Activated T-helper 1 cell treated with anti-CD3 and anti-CD28 coated beads, Interleukin-12 subunit alpha, Interleukin-12 subunit beta, Interleukin-2, Interleukin-4 antibody, amounts not matched to agents 30 ng/mL and 10 ng/mL and 1 ng/mL, durations not matched to agents 14 hours and 24 hours and 36 hours (primary cell): Measurements from ENCODE around the gene KCNQ1OT1. TPM values are rescaled to one million over a fixed set of nuclear protein-coding genes. Genes with fewer than 3 reads are reported as not detected.

Source experiments
- DNase-seq: peaks from one replicate; pipeline ENCODE4 v3.0.0; 2021; ENCODE audit warnings: low spot score
- H3K27ac Mint-ChIP-seq: one replicate; pipeline ENCODE4 v1.8.0; 2021; ENCODE audit warnings: mild to moderate bottlenecking, mixed read lengths
- H3K27me3 Mint-ChIP-seq: one replicate; pipeline ENCODE4 v1.8.0; 2022; ENCODE audit warnings: mild to moderate bottlenecking, moderate library complexity, mixed read lengths; ENCODE audit not compliant: insufficient read depth
- H3K36me3 Mint-ChIP-seq: one replicate; pipeline ENCODE4 v1.8.0; 2021; ENCODE audit warnings: low read depth, mixed read lengths
- H3K4me1 Mint-ChIP-seq: one replicate; pipeline ENCODE4 v1.8.0; 2021; ENCODE audit warnings: low read depth, mixed read lengths
- H3K4me3 Mint-ChIP-seq: one replicate; pipeline ENCODE4 v1.8.0; 2021; ENCODE audit warnings: mild to moderate bottlenecking, moderate library complexity, mixed read lengths
- H3K9me3 Mint-ChIP-seq: one replicate; pipeline ENCODE4 v1.8.0; 2021; ENCODE audit warnings: mixed read lengths
- intact Hi-C: fragments of 100-400 bp; cut with micrococcal nuclease; formaldehyde crosslinking; loops from one replicate; pipeline ENCODE4 v1.15.1; 2024
- total RNA-seq: library from RNA; stranded (reverse); gene quantifications from 2 replicates; pipeline ENCODE4 v1.2.3, GENCODE V29; 2022

The KCNQ1OT1 gene
- total RNA-seq, 1 donor from 2014 or later = 0.67 TPM

- intact Hi-C loops = no loop called here
- no peaks in the 10 kb centered on the region for H3K27me3 Mint-ChIP-seq
- H3K27ac Mint-ChIP-seq = no peak overlapping the region
- DNase-seq = no peak
- H3K9me3 Mint-ChIP-seq = peaks cover 14% of the 10 kb centered on the region
- no peaks in the 10 kb centered on the region for H3K4me1 Mint-ChIP-seq
- H3K36me3 Mint-ChIP-seq = no peaks in the 10 kb centered on the region
- no peak overlapping the region for H3K4me3 Mint-ChIP-seq
Observed at GRCh38 chr11:2599561-2600189, 100.1 kb downstream of the KCNQ1OT1 start.

- H3K9me3 Mint-ChIP-seq = peaks cover 18% of the 10 kb centered on the region
- intact Hi-C loops = no loop called here
- no peaks in the 10 kb centered on the region for H3K27me3 Mint-ChIP-seq
- H3K27ac Mint-ChIP-seq = no peak overlapping the region
- H3K4me1 Mint-ChIP-seq = no peaks in the 10 kb centered on the region
- no peak for DNase-seq
- H3K4me3 Mint-ChIP-seq = no peak overlapping the region
- no peaks in the 10 kb centered on the region for H3K36me3 Mint-ChIP-seq
Observed at GRCh38 chr11:2595204-2595603, 104.6 kb downstream of the KCNQ1OT1 start.

- H3K36me3 Mint-ChIP-seq = no peaks in the 10 kb centered on the region
- H3K27me3 Mint-ChIP-seq = no peaks in the 10 kb centered on the region
- no peak for DNase-seq
- no peaks in the 10 kb centered on the region for H3K4me1 Mint-ChIP-seq
- no peak overlapping the region for H3K27ac Mint-ChIP-seq
- peaks cover 18% of the 10 kb centered on the region for H3K9me3 Mint-ChIP-seq
- intact Hi-C loops = no loop called here
- no peak overlapping the region for H3K4me3 Mint-ChIP-seq
Observed at GRCh38 chr11:2594267-2594666, 105.5 kb downstream of the KCNQ1OT1 start.

DNA sequence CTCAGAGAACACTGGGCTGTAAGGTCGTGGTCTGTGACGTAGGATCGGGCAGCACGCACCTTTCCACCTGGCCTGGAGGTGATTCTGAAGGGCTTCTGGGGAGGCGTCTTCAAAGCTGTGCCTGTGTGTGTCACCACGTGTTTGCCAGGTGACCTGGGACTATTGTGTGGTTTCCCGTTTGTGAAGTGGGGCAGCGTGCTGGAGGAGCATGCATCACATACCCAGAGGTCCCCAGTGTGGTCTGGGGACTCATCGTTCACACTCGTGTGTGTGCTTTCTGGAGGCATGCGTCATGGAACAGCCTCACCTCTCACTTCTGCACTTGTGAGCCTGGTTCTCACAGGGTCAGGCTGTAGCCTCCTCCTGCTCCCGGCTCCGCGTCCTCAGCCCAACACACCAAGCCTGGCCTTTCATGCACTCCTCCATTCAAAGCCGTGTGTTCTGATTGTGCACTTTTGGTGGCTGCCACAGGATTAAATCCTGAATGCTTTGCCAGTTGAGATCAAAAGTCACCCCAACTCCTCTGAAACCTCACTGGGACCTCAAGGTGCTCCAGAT, 106.3 kb downstream of the KCNQ1OT1 start:
- DNase-seq = no peak
- intact Hi-C loops = no loop called here
- Mint-ChIP-seq H3K4me1 (no peaks in the 10 kb centered on the region), H3K4me3 (no peak overlapping the region), H3K36me3 (no peaks in the 10 kb centered on the region), H3K27me3 (no peaks in the 10 kb centered on the region), H3K27ac (no peak overlapping the region), H3K9me3 (peaks cover 11% of the 10 kb centered on the region)

DNA sequence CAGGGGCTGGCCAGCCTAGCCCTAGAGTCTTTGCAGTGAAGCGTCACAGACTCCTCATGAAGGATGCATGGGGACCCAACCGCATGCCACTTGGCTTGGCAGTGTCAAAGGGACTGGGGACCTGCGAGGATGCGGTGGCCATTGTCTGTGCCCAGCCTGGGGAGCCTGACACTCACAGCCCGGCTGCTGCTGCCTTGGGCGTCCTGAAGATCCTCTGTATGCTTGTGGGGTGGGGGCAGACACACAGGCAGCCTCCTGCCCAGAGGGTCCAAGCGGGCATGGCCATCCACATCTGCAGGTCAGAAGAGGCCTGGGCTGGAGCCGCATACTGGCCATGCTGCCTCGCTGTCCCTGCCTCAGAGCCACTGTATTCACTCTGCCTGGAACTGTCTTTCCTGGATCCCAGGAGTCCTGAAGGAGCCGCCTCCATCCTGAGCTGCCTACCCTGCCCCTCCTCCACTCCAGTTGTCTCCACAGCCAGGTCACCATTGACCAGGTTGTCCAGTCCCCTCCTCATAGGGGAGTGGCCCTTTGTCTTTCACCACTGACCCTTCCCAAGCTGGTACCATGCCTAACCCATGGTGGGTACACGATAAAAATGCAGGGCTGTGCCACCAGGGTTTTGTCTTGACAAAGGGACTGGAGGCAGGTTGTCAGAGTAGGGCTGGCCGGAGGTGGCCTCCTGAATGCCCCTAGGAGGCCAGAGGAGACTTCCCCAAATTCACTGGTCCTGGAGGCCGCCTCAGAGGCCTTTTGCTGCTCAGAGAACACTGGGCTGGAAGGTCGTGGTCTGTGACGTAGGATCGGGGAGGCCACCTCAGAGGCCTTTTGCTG, 107.0 kb downstream of the KCNQ1OT1 start:
- Mint-ChIP-seq H3K4me3 (no peak overlapping the region), H3K27me3 (no peaks in the 10 kb centered on the region), H3K4me1 (no peaks in the 10 kb centered on the region), H3K27ac (no peak overlapping the region), H3K9me3 (peaks cover 8% of the 10 kb centered on the region), H3K36me3 (no peaks in the 10 kb centered on the region)
- no peak for DNase-seq
- intact Hi-C loops = no loop called here

DNA sequence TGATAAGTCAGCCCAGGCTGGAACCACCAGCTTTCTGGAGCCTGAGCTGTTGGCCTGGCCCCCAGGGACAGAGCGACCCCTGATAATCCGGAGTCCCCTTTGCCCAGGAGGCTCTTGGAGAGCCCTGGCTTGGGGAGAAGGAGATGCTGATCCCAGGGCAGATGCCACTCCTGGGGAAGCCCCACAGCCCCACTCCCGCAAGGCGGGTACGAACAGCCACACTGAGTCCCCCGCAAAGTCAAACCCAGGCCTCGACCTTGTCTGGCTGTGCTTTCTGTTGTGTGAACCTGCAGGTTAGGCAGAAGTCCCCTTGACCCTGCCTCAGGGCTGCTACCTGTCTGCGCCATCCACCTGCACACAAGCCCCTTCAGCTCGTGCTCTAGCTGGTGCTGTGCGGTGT, 108.0 kb downstream of the KCNQ1OT1 start:
- Mint-ChIP-seq H3K4me3 (no peak overlapping the region), H3K9me3 (peaks cover 5% of the 10 kb centered on the region)
- DNase-seq = no peak

DNA sequence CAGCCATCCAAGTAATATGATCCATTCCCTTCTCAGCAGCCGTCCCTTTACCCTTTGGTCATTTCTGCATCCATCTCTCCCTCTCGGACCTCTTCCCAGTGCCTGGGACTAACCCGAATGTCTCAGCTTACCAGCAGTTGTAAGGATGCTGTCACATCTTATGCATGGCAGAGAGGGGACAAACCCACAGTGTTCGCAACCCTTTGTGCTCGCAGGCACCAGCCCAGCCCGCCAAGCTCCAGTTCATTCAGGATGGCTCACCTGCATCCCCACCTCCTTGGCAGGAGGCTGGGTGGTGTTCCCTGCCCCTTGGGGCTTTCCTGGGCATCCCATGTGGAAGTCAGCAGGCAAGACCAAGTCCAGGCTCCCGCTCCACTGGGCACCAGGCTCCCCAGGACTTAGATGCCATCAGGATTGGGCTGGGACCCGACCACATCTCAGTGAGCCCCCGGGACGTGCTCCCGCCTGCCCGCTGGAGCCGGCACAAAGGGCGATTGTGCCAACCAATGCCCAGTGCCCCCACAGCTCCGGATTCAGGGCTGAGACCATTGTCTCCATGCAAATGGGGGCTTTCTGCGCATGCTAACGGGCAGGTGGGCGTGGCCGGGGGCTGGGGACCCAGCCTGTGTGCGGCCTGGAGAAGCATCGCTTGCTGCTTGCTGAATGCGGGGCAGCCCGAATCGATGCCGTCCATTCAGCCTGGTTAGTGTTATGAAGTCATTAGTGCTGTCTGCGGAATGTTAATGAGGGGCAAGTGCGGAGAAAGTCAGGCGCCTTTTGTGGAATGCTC, 108.6 kb downstream of the KCNQ1OT1 start:
- no peak for DNase-seq
- Mint-ChIP-seq H3K4me3 (no peak overlapping the region), H3K9me3 (peaks cover 5% of the 10 kb centered on the region), H3K27me3 (no peaks in the 10 kb centered on the region), H3K4me1 (no peaks in the 10 kb centered on the region), H3K27ac (no peak overlapping the region), H3K36me3 (no peaks in the 10 kb centered on the region)
- intact Hi-C loops = no loop called here

More for the DNA sequence above, 108.0 kb downstream of the KCNQ1OT1 start:
- intact Hi-C loops = no loop called here
- no peaks in the 10 kb centered on the region for H3K27me3 Mint-ChIP-seq
- H3K27ac Mint-ChIP-seq = no peak overlapping the region
- no peaks in the 10 kb centered on the region for H3K4me1 Mint-ChIP-seq
- no peaks in the 10 kb centered on the region for H3K36me3 Mint-ChIP-seq

DNA sequence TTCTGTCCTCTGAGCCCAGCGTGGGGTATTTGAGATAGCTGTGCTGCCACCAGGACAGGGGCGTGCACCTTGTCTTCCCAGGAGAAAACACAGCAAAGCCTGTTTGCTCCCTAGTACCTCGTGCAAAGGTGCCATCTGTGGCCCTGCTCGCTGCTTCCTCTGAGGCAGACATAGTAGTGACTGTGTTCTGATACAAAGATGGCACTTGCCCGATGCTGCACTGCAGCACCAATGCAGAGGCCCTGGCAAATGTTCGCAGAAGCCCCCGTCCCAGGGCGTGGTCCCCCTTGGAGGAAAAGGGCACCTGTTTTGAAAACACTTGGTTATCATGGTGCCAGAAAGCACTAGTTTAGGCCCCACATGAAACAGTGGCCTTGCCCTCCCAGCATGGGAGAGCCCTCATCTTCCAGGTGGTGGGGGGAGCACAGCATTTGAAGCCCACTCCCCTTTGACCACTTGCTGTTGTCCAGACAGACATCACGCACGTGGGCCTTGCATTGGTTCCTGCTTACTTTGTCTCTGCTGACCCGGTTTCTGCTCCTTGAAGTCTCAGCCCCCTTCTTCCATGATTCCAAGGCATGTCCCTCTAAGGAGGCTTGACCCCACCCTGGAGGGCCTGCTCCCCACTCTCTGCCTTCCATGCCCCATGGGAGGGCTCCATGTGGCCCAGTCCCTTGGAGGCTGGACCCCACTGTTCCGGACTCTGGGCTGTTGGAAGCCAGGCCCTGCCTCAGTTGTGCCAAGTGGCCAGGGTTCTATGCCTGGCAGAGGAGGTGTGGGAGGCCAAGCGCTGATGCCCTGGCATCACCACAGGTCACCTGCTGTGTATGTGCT, 109.4 kb downstream of the KCNQ1OT1 start:
- H3K4me1 Mint-ChIP-seq = no peaks in the 10 kb centered on the region
- no peak for DNase-seq

DNA sequence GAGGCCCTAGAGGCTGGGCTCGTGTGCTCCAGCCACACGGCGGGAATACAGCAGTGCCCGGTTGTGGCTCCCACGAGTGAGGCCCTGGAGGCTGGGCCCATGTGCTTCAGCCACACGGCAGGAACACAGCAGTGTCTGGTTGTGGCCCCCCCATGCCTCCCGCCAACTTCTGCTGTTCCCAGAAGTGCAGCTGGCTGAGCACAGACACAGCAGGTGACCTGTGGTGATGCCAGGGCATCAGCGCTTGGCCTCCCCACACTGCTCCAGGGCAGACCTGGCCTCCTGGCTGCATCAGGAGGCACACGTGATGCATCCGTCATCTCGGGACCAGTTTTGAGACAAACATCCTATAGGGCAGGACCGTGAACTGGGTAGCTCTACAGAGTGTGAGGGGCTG, 110.3 kb downstream of the KCNQ1OT1 start:
- Mint-ChIP-seq H3K27ac (no peak overlapping the region), H3K36me3 (no peaks in the 10 kb centered on the region), H3K27me3 (no peaks in the 10 kb centered on the region), H3K4me3 (no peak overlapping the region), H3K9me3 (peaks cover 3% of the 10 kb centered on the region), H3K4me1 (no peaks in the 10 kb centered on the region)
- intact Hi-C loops = no loop called here
- no peak for DNase-seq

More for the DNA sequence above, 109.4 kb downstream of the KCNQ1OT1 start:
- Mint-ChIP-seq H3K9me3 (peaks cover 5% of the 10 kb centered on the region), H3K27me3 (no peaks in the 10 kb centered on the region), H3K36me3 (no peaks in the 10 kb centered on the region), H3K4me3 (no peak overlapping the region), H3K27ac (no peak overlapping the region)
- intact Hi-C loops = no loop called here

GRCh38 chr11:2588809-2589537, 110.8 kb downstream of the KCNQ1OT1 start:
- Mint-ChIP-seq H3K4me3 (no peak overlapping the region), H3K4me1 (no peaks in the 10 kb centered on the region), H3K27ac (no peak overlapping the region), H3K9me3 (no peaks in the 10 kb centered on the region), H3K27me3 (no peaks in the 10 kb centered on the region), H3K36me3 (no peaks in the 10 kb centered on the region)
- DNase-seq = no peak
- intact Hi-C loops = no loop called here

DNA sequence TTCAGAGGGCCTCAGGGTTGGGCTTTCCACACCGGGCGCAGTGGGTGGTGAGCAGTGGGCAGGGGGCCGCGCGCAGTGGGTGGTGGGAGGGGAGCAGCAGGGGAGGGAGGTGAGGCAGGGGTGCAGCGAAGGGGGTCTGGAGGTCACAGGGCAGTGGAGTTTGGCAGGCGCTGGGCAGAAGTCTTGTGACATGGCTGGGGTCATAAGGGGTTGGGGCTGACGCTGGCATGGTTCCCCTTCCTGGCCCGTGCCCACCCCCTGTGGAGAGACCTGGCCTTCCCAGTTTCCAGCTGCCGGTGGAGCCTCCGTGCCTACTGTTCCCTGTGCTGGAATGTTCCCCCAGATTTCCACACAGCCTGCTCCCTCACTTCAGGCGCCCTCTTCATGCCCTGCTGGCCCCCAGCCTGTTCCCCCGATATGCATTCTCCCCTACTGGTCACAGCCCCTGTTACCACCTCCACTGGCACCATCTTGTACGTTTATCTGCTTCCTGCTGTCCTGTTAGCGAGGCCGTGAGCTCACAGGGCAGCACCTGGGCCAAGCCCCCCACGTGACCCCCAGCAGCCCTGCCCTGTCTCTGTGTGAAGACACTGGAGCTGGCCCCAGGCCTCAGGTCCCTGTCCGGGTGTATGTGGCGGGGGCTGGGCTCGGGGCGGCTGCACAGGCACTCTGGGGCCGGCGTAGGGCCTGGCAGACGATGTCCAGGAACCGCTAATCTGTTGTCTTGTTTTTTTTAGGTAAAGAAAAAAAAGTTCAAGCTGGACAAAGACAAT, 111.6 kb downstream of the KCNQ1OT1 start:
- H3K4me1 Mint-ChIP-seq = no peaks in the 10 kb centered on the region
- no peaks in the 10 kb centered on the region for H3K27me3 Mint-ChIP-seq
- no peak for DNase-seq
- intact Hi-C loops = no loop called here
- no peaks in the 10 kb centered on the region for H3K36me3 Mint-ChIP-seq
- no peaks in the 10 kb centered on the region for H3K9me3 Mint-ChIP-seq
- H3K27ac Mint-ChIP-seq = no peak overlapping the region
- no peak overlapping the region for H3K4me3 Mint-ChIP-seq
